GM21723 (cell line): ENCODE measurements around the gene MAML2.
A peak's percentile ranks its signal among the peaks of the same experiment; 100 is the strongest.
"Not testable (repeated sequence)": the region's sequence is repeated elsewhere in the genome, so short reads cannot be mapped to it uniquely, and the experiment has no call there.

Experiments
- ATAC-seq: cut with Tn5 transposase; IDR thresholded peaks from one replicate; pipeline ENCODE4 v1.9.1; 2021; ENCODE audit warnings: mild to moderate bottlenecking, moderate library complexity; ENCODE audit not compliant: unreplicated experiment

MAML2 gene

GRCh38 chr11:96293598-96294021 is 49.4 kb downstream of the MAML2 start:
- ATAC-seq: peak; percentile 81

GRCh38 chr11:96293109-96293508 is 49.9 kb downstream of the MAML2 start:
- ATAC-seq: no peak

- ATAC-seq: no peak
These were observed 50.5 kb downstream of the MAML2 start for GRCh38 chr11:96292291-96293010.

- no peak for ATAC-seq
These were observed 52.4 kb downstream of the MAML2 start for GRCh38 chr11:96290631-96291030.

- no peak for ATAC-seq
These were observed 53.0 kb downstream of the MAML2 start for GRCh38 chr11:96290031-96290430.

- ATAC-seq: peak; percentile 35
These were observed 54.1 kb downstream of the MAML2 start for GRCh38 chr11:96288915-96289314.

- no peak for ATAC-seq
These were observed 55.1 kb downstream of the MAML2 start for GRCh38 chr11:96287822-96288439.

GRCh38 chr11:96285985-96286384 is 57.0 kb downstream of the MAML2 start:
- not testable (repeated sequence) for ATAC-seq

GRCh38 chr11:96284917-96285316 is 58.1 kb downstream of the MAML2 start:
- no peak for ATAC-seq

GRCh38 chr11:96284401-96284800 is 58.6 kb downstream of the MAML2 start:
- ATAC-seq: no peak

GRCh38 chr11:96282625-96283220 is 60.3 kb downstream of the MAML2 start:
- no peak for ATAC-seq

GRCh38 chr11:96280444-96280843 is 62.6 kb downstream of the MAML2 start:
- ATAC-seq: no peak

- ATAC-seq: no peak
These were observed 63.1 kb downstream of the MAML2 start for GRCh38 chr11:96279896-96280290.

GRCh38 chr11:96279018-96279895 is 63.7 kb downstream of the MAML2 start:
- no peak for ATAC-seq

- ATAC-seq: no peak
These were observed 64.7 kb downstream of the MAML2 start for GRCh38 chr11:96278039-96278897.

GRCh38 chr11:96277696-96278038 is 65.3 kb downstream of the MAML2 start:
- ATAC-seq: no peak

- no peak for ATAC-seq
These were observed 66.2 kb downstream of the MAML2 start for GRCh38 chr11:96276836-96277235.

GRCh38 chr11:96275801-96276594 is 67.0 kb downstream of the MAML2 start:
- no peak for ATAC-seq

- ATAC-seq: no peak
These were observed 69.5 kb downstream of the MAML2 start for GRCh38 chr11:96273507-96273906.
